WTC11 (cell line): ENCODE results near the gene SNX30. TPM values are rescaled to one million over a fixed set of nuclear protein-coding genes. Genes with fewer than 3 reads are reported as not detected.

ENCODE experiments used
- ARID4B ChIP-seq: sonication (generic); formaldehyde crosslinking; IDR thresholded peaks from 2 replicates; pipeline ENCODE4 v1.8.0; 2023; ENCODE audit warnings: missing genetic modification reagents, mild to moderate bottlenecking, borderline replicate concordance
- ATF1 ChIP-seq: sonication (generic); formaldehyde crosslinking; IDR thresholded peaks from 2 replicates; pipeline ENCODE4 v1.8.1; 2023; ENCODE audit warnings: mild to moderate bottlenecking, moderate library complexity, missing genetic modification reagents
- ATF3 ChIP-seq: sonication (generic); formaldehyde crosslinking; conservative IDR thresholded peaks from 2 replicates; pipeline ENCODE4 v1.8.1; 2022; ENCODE audit warnings: mild to moderate bottlenecking, missing genetic modification reagents
- CBFB ChIP-seq: sonication (generic); formaldehyde crosslinking; IDR thresholded peaks from 2 replicates; pipeline ENCODE4 v1.8.1; 2022; ENCODE audit warnings: mild to moderate bottlenecking, low read depth, missing genetic modification reagents
- CREB1 ChIP-seq: sonication (generic); formaldehyde crosslinking; IDR thresholded peaks from 2 replicates; pipeline ENCODE4 v1.8.0; 2023; ENCODE audit warnings: mild to moderate bottlenecking, missing genetic modification reagents
- E2F1 ChIP-seq: sonication (generic); formaldehyde crosslinking; IDR thresholded peaks from 2 replicates; pipeline ENCODE4 v1.8.0; 2022; ENCODE audit warnings: mild to moderate bottlenecking, missing genetic modification reagents
- FOXK1 ChIP-seq: sonication (generic); formaldehyde crosslinking; IDR thresholded peaks from 2 replicates; pipeline ENCODE4 v1.8.0; 2022; ENCODE audit warnings: mild to moderate bottlenecking, moderate library complexity, missing genetic modification reagents
- FOXP1 ChIP-seq: sonication (generic); formaldehyde crosslinking; IDR thresholded peaks from 2 replicates; pipeline ENCODE4 v1.8.0; 2022; ENCODE audit warnings: missing genetic modification reagents, mild to moderate bottlenecking, moderate library complexity, borderline replicate concordance
- GRHL2 ChIP-seq: fragments of 250-450 bp; sonication (Bioruptor Pico); IDR thresholded peaks from 2 replicates; pipeline ENCODE4 v1.8.0; 2022; ENCODE audit warnings: mild to moderate bottlenecking, moderate library complexity; ENCODE audit not compliant: insufficient replicate concordance, severe bottlenecking
- GTF2I ChIP-seq: fragments of 250-450 bp; sonication (Bioruptor Pico); conservative IDR thresholded peaks from 2 replicates; pipeline ENCODE4 v1.4.0; 2021; ENCODE audit warnings: mild to moderate bottlenecking
- IRF2 ChIP-seq: sonication (generic); formaldehyde crosslinking; IDR thresholded peaks from 2 replicates; pipeline ENCODE4 v1.8.0; 2022; ENCODE audit warnings: low read depth, missing genetic modification reagents, borderline replicate concordance
- JAZF1 ChIP-seq: fragments of 250-450 bp; sonication (Bioruptor Pico); IDR thresholded peaks from 2 replicates; pipeline ENCODE4 v1.9.0; 2021; ENCODE audit warnings: moderate library complexity, mild to moderate bottlenecking, inconsistent platforms
- JUN ChIP-seq: sonication (generic); formaldehyde crosslinking; IDR thresholded peaks from 2 replicates; pipeline ENCODE4 v1.8.0; 2023; ENCODE audit warnings: mild to moderate bottlenecking, missing genetic modification reagents
- MXD4 ChIP-seq: fragments of 250-450 bp; sonication (Bioruptor Pico); IDR thresholded peaks from 2 replicates; pipeline ENCODE4 v1.8.0; 2021; ENCODE audit warnings: mild to moderate bottlenecking, moderate library complexity, borderline replicate concordance
- MYBL2 ChIP-seq: sonication (generic); formaldehyde crosslinking; IDR thresholded peaks from 2 replicates; pipeline ENCODE4 v1.8.1; 2023; ENCODE audit warnings: mild to moderate bottlenecking, moderate library complexity, missing genetic modification reagents
- OVOL2 ChIP-seq: fragments of 250-450 bp; sonication (Bioruptor Pico); IDR thresholded peaks from 2 replicates; pipeline ENCODE4 v1.9.0; 2021; ENCODE audit warnings: mild to moderate bottlenecking, borderline replicate concordance
- SMAD3 ChIP-seq: sonication (generic); formaldehyde crosslinking; IDR thresholded peaks from 2 replicates; pipeline ENCODE4 v1.8.0; 2022; ENCODE audit warnings: missing genetic modification reagents, mild to moderate bottlenecking, borderline replicate concordance
- TCF7 ChIP-seq: sonication (generic); formaldehyde crosslinking; IDR thresholded peaks from 2 replicates; pipeline ENCODE4 v1.8.0; 2022; ENCODE audit warnings: mild to moderate bottlenecking, low read depth, missing genetic modification reagents, moderate library complexity
- USF2 ChIP-seq: sonication (generic); formaldehyde crosslinking; IDR thresholded peaks from 2 replicates; pipeline ENCODE4 v1.8.1; 2023; ENCODE audit warnings: mild to moderate bottlenecking, missing genetic modification reagents, moderate library complexity
- ZBTB21 ChIP-seq: sonication (generic); formaldehyde crosslinking; IDR thresholded peaks from 2 replicates; pipeline ENCODE4 v1.8.1; 2023; ENCODE audit warnings: mild to moderate bottlenecking, missing genetic modification reagents, borderline replicate concordance
- ZNF416 ChIP-seq: fragments of 250-450 bp; sonication (Bioruptor Pico); IDR thresholded peaks from 2 replicates; pipeline ENCODE4 v1.9.0; 2021; ENCODE audit warnings: mild to moderate bottlenecking, inconsistent platforms
- ZNF512 ChIP-seq: sonication (generic); formaldehyde crosslinking; IDR thresholded peaks from 2 replicates; pipeline ENCODE4 v1.8.1; 2022; ENCODE audit warnings: missing genetic modification reagents, borderline replicate concordance
- ZNF671 ChIP-seq: fragments of 250-450 bp; sonication (Bioruptor Pico); IDR thresholded peaks from 2 replicates; pipeline ENCODE4 v1.8.0; 2021; ENCODE audit warnings: mild to moderate bottlenecking
- total RNA-seq: library from RNA; stranded (reverse); gene quantifications from 3 replicates; pipeline ENCODE4 v1.2.3, GENCODE V29; 2021
- TF ChIP-seq, protein P1 (sequence below): sonication (generic); formaldehyde crosslinking; IDR thresholded peaks from 2 replicates; pipeline ENCODE4 v1.8.1; 2023; ENCODE audit warnings: mild to moderate bottlenecking, moderate library complexity, missing genetic modification reagents
- TF ChIP-seq, protein P2 (sequence below): sonication (generic); formaldehyde crosslinking; IDR thresholded peaks from 2 replicates; pipeline ENCODE4 v1.8.1; 2022; ENCODE audit warnings: low read depth, mild to moderate bottlenecking, moderate library complexity, missing genetic modification reagents, borderline replicate concordance
- TF ChIP-seq, protein P3 (sequence below): sonication (generic); formaldehyde crosslinking; IDR thresholded peaks from 2 replicates; pipeline ENCODE4 v1.8.1; 2022; ENCODE audit warnings: mild to moderate bottlenecking, moderate library complexity, missing genetic modification reagents
- TF ChIP-seq, protein P4 (sequence below): fragments of 250-450 bp; sonication (Bioruptor Pico); IDR thresholded peaks from 2 replicates; pipeline ENCODE4 v1.9.0; 2021; ENCODE audit warnings: mild to moderate bottlenecking

Gene SNX30
- total RNA-seq, 1 experiment from 2014 or later, result 13.4 TPM

DNA sequence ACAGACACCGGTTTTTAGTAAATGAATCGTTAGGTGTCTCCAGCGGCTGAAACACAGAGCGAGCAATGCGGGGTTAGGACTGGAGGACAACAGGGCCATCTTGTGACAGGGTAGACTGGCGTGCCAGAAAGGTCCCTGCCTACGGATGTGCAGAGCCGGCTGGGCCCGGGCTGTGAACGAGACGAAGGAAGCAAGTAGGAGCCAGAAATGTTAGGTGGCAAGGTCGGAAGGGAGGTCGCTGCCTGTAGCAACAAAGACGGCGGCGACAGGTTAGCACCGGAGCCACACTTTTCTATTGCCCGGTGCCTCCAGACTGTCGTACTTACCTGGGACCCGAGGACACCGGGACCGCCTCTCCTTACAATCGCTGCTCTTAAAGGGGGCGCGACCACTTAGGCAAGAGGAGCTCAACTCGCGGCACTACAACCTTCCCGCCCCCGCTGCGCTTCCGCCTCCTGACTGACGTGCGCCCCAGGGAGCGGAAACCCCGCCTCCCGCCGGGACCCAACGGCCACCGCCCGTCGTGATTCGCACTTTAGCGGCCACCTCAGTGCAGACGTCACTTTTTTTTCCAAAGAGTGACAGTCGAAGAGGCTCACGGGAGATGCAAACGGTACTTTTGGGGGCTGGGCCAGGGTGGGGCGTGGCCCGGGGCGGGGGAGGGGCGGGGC, 32.8 kb upstream of the SNX30 start, which contains the start of gene INIP (continued):
- TF ChIP-seq, protein P1, sequence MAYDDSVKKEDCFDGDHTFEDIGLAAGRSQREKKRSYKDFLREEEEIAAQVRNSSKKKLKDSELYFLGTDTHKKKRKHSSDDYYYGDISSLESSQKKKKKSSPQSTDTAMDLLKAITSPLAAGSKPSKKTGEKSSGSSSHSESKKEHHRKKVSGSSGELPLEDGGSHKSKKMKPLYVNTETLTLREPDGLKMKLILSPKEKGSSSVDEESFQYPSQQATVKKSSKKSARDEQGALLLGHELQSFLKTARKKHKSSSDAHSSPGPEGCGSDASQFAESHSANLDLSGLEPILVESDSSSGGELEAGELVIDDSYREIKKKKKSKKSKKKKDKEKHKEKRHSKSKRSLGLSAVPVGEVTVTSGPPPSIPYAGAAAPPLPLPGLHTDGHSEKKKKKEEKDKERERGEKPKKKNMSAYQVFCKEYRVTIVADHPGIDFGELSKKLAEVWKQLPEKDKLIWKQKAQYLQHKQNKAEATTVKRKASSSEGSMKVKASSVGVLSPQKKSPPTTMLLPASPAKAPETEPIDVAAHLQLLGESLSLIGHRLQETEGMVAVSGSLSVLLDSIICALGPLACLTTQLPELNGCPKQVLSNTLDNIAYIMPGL, result no peak; the same call in 1 of the 2 replicates
- TF ChIP-seq, protein P2, sequence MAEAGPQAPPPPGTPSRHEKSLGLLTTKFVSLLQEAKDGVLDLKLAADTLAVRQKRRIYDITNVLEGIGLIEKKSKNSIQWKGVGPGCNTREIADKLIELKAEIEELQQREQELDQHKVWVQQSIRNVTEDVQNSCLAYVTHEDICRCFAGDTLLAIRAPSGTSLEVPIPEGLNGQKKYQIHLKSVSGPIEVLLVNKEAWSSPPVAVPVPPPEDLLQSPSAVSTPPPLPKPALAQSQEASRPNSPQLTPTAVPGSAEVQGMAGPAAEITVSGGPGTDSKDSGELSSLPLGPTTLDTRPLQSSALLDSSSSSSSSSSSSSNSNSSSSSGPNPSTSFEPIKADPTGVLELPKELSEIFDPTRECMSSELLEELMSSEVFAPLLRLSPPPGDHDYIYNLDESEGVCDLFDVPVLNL (CRISPR knock-in tag), result no peak
- TF ChIP-seq SMAD3 (CRISPR knock-in tag) (no peak), ARID4B (peak; percentile 71; the same call in 1 of the 2 replicates), ZNF671 (CRISPR knock-in tag) (no peak), E2F1 (no peak), USF2 (no peak), JAZF1 (CRISPR knock-in tag) (no peak), JUN (no peak), MYBL2 (no peak), ZNF512 (CRISPR knock-in tag) (no peak), ZNF416 (CRISPR knock-in tag) (no peak), ZBTB21 (CRISPR knock-in tag) (peak; percentile 77), CREB1 (CRISPR knock-in tag) (no peak), ATF1 (CRISPR knock-in tag) (no peak), OVOL2 (CRISPR knock-in tag) (no peak), MXD4 (CRISPR knock-in tag) (no peak), IRF2 (CRISPR knock-in tag) (no peak), ATF3 (no peak), FOXK1 (CRISPR knock-in tag) (peak; percentile 56; the same call in 1 of the 2 replicates), TCF7 (no peak), GTF2I (CRISPR knock-in tag) (no peak), GRHL2 (CRISPR knock-in tag) (no peak), CBFB (CRISPR knock-in tag) (no peak), FOXP1 (no peak)
- TF ChIP-seq, protein P3, sequence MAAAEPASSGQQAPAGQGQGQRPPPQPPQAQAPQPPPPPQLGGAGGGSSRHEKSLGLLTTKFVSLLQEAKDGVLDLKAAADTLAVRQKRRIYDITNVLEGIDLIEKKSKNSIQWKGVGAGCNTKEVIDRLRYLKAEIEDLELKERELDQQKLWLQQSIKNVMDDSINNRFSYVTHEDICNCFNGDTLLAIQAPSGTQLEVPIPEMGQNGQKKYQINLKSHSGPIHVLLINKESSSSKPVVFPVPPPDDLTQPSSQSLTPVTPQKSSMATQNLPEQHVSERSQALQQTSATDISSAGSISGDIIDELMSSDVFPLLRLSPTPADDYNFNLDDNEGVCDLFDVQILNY (CRISPR knock-in tag), result peak; percentile 92
- TF ChIP-seq, protein P4, sequence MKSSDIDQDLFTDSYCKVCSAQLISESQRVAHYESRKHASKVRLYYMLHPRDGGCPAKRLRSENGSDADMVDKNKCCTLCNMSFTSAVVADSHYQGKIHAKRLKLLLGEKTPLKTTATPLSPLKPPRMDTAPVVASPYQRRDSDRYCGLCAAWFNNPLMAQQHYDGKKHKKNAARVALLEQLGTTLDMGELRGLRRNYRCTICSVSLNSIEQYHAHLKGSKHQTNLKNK (CRISPR knock-in tag), result no peak
